Liver (tissue), 3 donors: ENCODE measurements around the gene OPTC.

ENCODE experiments used
- ATF3 ChIP-seq: IDR thresholded peaks from 2 replicates; pipeline ENCODE4 v1.6.1; 2016; ENCODE audit warnings: antibody characterized with exemption
- CTCF ChIP-seq: fragments of 150-350 bp; IDR thresholded peaks from 2 replicates; pipeline ENCODE4 v1.5.1; 2017; ENCODE audit warnings: improper control_type of control experiment, low read depth, low read length; ENCODE audit not compliant: missing input control
- EGR1 ChIP-seq, 2 donors: IDR thresholded peaks; 2 replicates each; pipeline ENCODE4 v1.6.1; 2016 to 2018; ENCODE audit warnings: antibody characterized with exemption in 2 of 2, low read depth in 2 of 2
- FOXA1 ChIP-seq: IDR thresholded peaks from 2 replicates; pipeline ENCODE4 v1.6.1; 2016; ENCODE audit warnings: antibody characterized with exemption
- GABPA ChIP-seq, 2 donors: IDR thresholded peaks in 1 of 2; conservative IDR thresholded peaks in 1 of 2; 2 replicates each; pipeline ENCODE4 v1.6.1; 2016; ENCODE audit warnings: antibody characterized with exemption in 2 of 2, mild to moderate bottlenecking in 1 of 2, moderate library complexity in 1 of 2
- JUND ChIP-seq, 2 donors: IDR thresholded peaks; 2 replicates each; pipeline ENCODE4 v1.6.1; 2016; ENCODE audit warnings: antibody characterized with exemption in 2 of 2
- RAD21 ChIP-seq, 2 donors: IDR thresholded peaks; 2 replicates each; pipeline ENCODE4 v1.6.1; 2016; ENCODE audit warnings: antibody characterized with exemption in 2 of 2, mild to moderate bottlenecking in 2 of 2
- RXRA ChIP-seq, 2 donors: IDR thresholded peaks; 2 replicates each; pipeline ENCODE4 v1.6.1; 2017 to 2018; ENCODE audit warnings: antibody characterized with exemption in 2 of 2, mild to moderate bottlenecking in 1 of 2
- SP1 ChIP-seq: IDR thresholded peaks from 2 replicates; pipeline ENCODE4 v1.6.1; 2018; ENCODE audit warnings: antibody characterized with exemption, mild to moderate bottlenecking
- TAF1 ChIP-seq: conservative IDR thresholded peaks from 2 replicates; pipeline ENCODE4 v1.6.1; 2016; ENCODE audit warnings: antibody characterized with exemption, mild to moderate bottlenecking
- YY1 ChIP-seq: IDR thresholded peaks from 2 replicates; pipeline ENCODE4 v1.6.1; 2016; ENCODE audit warnings: antibody characterized with exemption, mild to moderate bottlenecking
- TF ChIP-seq, protein P1 (sequence below): IDR thresholded peaks from 2 replicates; pipeline ENCODE4 v1.6.1; 2016; ENCODE audit warnings: antibody characterized with exemption, mild to moderate bottlenecking
- TF ChIP-seq, protein P2 (sequence below): IDR thresholded peaks from 2 replicates; pipeline ENCODE4 v1.6.1; 2016; ENCODE audit warnings: antibody characterized with exemption
- donor health status: healthy.
- donor health status: healthy.

DNA sequence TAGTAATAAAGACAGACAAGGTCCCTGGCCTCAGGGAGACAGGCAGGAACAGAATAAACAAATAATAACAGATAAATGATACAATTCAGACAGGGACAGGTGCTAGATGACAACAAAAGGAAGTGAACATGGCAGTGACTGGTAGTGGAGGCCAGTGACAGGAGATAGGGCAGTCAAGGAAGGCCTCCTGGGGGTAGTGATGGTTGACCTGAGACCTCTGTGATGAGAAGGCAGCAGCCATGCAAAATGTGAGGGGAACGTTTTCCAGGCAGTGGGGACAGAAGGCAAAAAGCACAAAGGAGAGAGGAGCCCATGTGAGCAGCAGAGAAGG, 18.5 kb downstream of the OPTC start:
- no peak for TF ChIP-seq CTCF
- TF ChIP-seq RAD21 (IDR thresholded peaks at IDR 0.05), result no peak
- TF ChIP-seq EGR1 (IDR thresholded peaks at IDR 0.05; ENCODE audit: low read depth in 2 of 2), result no peak
- TF ChIP-seq, protein P1, sequence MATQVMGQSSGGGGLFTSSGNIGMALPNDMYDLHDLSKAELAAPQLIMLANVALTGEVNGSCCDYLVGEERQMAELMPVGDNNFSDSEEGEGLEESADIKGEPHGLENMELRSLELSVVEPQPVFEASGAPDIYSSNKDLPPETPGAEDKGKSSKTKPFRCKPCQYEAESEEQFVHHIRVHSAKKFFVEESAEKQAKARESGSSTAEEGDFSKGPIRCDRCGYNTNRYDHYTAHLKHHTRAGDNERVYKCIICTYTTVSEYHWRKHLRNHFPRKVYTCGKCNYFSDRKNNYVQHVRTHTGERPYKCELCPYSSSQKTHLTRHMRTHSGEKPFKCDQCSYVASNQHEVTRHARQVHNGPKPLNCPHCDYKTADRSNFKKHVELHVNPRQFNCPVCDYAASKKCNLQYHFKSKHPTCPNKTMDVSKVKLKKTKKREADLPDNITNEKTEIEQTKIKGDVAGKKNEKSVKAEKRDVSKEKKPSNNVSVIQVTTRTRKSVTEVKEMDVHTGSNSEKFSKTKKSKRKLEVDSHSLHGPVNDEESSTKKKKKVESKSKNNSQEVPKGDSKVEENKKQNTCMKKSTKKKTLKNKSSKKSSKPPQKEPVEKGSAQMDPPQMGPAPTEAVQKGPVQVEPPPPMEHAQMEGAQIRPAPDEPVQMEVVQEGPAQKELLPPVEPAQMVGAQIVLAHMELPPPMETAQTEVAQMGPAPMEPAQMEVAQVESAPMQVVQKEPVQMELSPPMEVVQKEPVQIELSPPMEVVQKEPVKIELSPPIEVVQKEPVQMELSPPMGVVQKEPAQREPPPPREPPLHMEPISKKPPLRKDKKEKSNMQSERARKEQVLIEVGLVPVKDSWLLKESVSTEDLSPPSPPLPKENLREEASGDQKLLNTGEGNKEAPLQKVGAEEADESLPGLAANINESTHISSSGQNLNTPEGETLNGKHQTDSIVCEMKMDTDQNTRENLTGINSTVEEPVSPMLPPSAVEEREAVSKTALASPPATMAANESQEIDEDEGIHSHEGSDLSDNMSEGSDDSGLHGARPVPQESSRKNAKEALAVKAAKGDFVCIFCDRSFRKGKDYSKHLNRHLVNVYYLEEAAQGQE, result no peak
- no peak for TF ChIP-seq YY1
- no peak for TF ChIP-seq ATF3
- no peak for TF ChIP-seq TAF1
- TF ChIP-seq GABPA (IDR thresholded peaks at IDR 0.05 in 1 of 2, conservative IDR thresholded peaks at IDR 0.05 in 1 of 2), result no peak
- TF ChIP-seq JUND (IDR thresholded peaks at IDR 0.05), result no peak
- TF ChIP-seq FOXA1, result no peak
- TF ChIP-seq SP1, result no peak
- TF ChIP-seq, protein P2, sequence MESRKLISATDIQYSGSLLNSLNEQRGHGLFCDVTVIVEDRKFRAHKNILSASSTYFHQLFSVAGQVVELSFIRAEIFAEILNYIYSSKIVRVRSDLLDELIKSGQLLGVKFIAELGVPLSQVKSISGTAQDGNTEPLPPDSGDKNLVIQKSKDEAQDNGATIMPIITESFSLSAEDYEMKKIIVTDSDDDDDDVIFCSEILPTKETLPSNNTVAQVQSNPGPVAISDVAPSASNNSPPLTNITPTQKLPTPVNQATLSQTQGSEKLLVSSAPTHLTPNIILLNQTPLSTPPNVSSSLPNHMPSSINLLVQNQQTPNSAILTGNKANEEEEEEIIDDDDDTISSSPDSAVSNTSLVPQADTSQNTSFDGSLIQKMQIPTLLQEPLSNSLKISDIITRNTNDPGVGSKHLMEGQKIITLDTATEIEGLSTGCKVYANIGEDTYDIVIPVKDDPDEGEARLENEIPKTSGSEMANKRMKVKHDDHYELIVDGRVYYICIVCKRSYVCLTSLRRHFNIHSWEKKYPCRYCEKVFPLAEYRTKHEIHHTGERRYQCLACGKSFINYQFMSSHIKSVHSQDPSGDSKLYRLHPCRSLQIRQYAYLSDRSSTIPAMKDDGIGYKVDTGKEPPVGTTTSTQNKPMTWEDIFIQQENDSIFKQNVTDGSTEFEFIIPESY, result no peak
- no peak for TF ChIP-seq RXRA (IDR thresholded peaks at IDR 0.05)
